Measurements from ENCODE around the gene MPHOSPH6. TPM values are rescaled to one million over a fixed set of nuclear protein-coding genes. Genes with fewer than 3 reads are reported as not detected.

MPHOSPH6 gene
- total RNA-seq, 1 donor = 38.4 TPM

GRCh38 chr16:82156761-82157533, 13.1 kb downstream of the MPHOSPH6 start:
- no peak for TF ChIP-seq CTCF (IDR thresholded peaks at IDR 0.05; ENCODE audit: insufficient read depth, low read depth, low read length)
- H3K4me3 ChIP-seq (ENCODE audit: low read depth, low read length) = no peak overlapping the region
- DNase-seq (ENCODE audit: low read depth) = peak; percentile 99

- TF ChIP-seq CTCF (IDR thresholded peaks at IDR 0.05; ENCODE audit: insufficient read depth, low read depth, low read length) = no peak
- peak; percentile 99 for DNase-seq (ENCODE audit: low read depth)
- no peak overlapping the region for H3K4me3 ChIP-seq (ENCODE audit: low read depth, low read length)
Measured at GRCh38 chr16:82152641-82153112, 17.3 kb downstream of the MPHOSPH6 start.

GRCh38 chr16:82152196-82152595, 17.8 kb downstream of the MPHOSPH6 start:
- peak; percentile 84 for DNase-seq (ENCODE audit: low read depth)
- H3K4me3 ChIP-seq (ENCODE audit: low read depth, low read length) = no peak overlapping the region
- TF ChIP-seq CTCF (IDR thresholded peaks at IDR 0.05; ENCODE audit: insufficient read depth, low read depth, low read length) = no peak

- TF ChIP-seq CTCF (IDR thresholded peaks at IDR 0.05; ENCODE audit: insufficient read depth, low read depth, low read length) = no peak
- no peak for DNase-seq (ENCODE audit: low read depth)
- H3K4me3 ChIP-seq (ENCODE audit: low read depth, low read length) = no peak overlapping the region
Measured at GRCh38 chr16:82150549-82150948, 19.5 kb downstream of the MPHOSPH6 start.

GRCh38 chr16:82149536-82149935, 20.5 kb downstream of the MPHOSPH6 start:
- DNase-seq (ENCODE audit: low read depth) = peak; percentile 65
- no peak overlapping the region for H3K4me3 ChIP-seq (ENCODE audit: low read depth, low read length)
- TF ChIP-seq CTCF (IDR thresholded peaks at IDR 0.05; ENCODE audit: insufficient read depth, low read depth, low read length) = no peak

GRCh38 chr16:82147546-82147945, 22.5 kb downstream of the MPHOSPH6 start:
- no peak overlapping the region for H3K4me3 ChIP-seq (ENCODE audit: low read depth, low read length)
- TF ChIP-seq CTCF (IDR thresholded peaks at IDR 0.05; ENCODE audit: insufficient read depth, low read depth, low read length) = no peak
- DNase-seq (ENCODE audit: low read depth) = peak; percentile 61
